ENCODE measurements around the gene DCST1.

DCST1 gene

GRCh38 chr1:155016231-155016831, 17.3 kb upstream of the DCST1 start:
- TF ChIP-seq, protein P1, sequence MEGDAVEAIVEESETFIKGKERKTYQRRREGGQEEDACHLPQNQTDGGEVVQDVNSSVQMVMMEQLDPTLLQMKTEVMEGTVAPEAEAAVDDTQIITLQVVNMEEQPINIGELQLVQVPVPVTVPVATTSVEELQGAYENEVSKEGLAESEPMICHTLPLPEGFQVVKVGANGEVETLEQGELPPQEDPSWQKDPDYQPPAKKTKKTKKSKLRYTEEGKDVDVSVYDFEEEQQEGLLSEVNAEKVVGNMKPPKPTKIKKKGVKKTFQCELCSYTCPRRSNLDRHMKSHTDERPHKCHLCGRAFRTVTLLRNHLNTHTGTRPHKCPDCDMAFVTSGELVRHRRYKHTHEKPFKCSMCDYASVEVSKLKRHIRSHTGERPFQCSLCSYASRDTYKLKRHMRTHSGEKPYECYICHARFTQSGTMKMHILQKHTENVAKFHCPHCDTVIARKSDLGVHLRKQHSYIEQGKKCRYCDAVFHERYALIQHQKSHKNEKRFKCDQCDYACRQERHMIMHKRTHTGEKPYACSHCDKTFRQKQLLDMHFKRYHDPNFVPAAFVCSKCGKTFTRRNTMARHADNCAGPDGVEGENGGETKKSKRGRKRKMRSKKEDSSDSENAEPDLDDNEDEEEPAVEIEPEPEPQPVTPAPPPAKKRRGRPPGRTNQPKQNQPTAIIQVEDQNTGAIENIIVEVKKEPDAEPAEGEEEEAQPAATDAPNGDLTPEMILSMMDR (conservative IDR thresholded peaks at IDR 0.05; ENCODE audit: low read length), result no peak
- no peak overlapping the region for H3K4me3 ChIP-seq (ENCODE audit: low read length)
- no peak for DNase-seq (ENCODE audit: low read depth)

GRCh38 chr1:155017041-155017945, 16.3 kb upstream of the DCST1 start:
- DNase-seq (ENCODE audit: low read depth), result peak; percentile 76
- TF ChIP-seq, protein P1 (conservative IDR thresholded peaks at IDR 0.05; ENCODE audit: low read length), result peak; percentile 95
- H3K4me3 ChIP-seq (ENCODE audit: low read length), result peak overlapping the region; percentile 33

- H3K4me3 ChIP-seq (ENCODE audit: low read length), result no peak overlapping the region
- no peak for DNase-seq (ENCODE audit: low read depth)
- TF ChIP-seq, protein P1 (conservative IDR thresholded peaks at IDR 0.05; ENCODE audit: low read length), result no peak
These were observed 15.7 kb upstream of the DCST1 start for GRCh38 chr1:155017946-155018316.

DNA sequence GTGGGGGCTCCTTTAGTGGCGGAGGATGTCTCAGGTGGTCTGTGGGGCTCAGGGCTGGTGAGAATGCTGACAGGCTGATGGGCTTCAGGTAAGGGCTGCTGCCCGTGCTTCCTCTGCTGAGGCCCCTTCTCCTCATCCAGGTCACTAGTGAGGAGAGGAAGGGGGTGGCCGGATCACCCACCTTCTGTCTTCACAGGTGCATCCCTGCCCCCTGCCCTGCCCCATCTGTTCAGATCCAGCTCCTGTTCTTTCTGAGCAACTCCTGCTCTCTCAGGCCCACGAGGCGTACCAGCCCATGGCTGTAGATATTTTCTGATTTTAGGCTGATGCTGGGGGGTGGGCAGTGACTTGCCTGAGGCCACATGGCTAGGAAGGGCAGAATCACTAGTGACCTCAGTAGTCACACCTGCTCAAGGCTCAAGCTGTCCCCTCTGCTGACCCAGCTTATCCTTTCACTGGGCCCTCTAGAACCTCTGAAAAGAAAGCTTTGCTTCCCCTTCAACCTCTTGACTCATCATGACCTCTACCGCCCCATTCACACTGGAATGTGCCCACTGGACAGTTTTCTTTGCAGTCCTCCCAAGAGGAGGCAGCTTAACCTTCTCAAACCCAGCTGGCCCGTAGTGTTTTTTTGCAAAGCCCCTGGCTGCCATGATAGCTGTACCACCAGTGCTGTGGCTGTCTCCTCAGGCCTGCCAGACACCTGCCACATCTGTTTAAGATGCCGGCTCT, 14.8 kb upstream of the DCST1 start:
- DNase-seq (ENCODE audit: low read depth), result no peak
- H3K4me3 ChIP-seq (ENCODE audit: low read length), result no peak overlapping the region

GRCh38 chr1:155019377-155020245, 14.0 kb upstream of the DCST1 start:
- no peak for DNase-seq (ENCODE audit: low read depth)
- H3K4me3 ChIP-seq (ENCODE audit: low read length), result no peak overlapping the region
- TF ChIP-seq, protein P1 (conservative IDR thresholded peaks at IDR 0.05; ENCODE audit: low read length), result no peak

More for the DNA sequence above, 14.8 kb upstream of the DCST1 start:
- TF ChIP-seq, protein P1 (conservative IDR thresholded peaks at IDR 0.05; ENCODE audit: low read length), result no peak

DNA sequence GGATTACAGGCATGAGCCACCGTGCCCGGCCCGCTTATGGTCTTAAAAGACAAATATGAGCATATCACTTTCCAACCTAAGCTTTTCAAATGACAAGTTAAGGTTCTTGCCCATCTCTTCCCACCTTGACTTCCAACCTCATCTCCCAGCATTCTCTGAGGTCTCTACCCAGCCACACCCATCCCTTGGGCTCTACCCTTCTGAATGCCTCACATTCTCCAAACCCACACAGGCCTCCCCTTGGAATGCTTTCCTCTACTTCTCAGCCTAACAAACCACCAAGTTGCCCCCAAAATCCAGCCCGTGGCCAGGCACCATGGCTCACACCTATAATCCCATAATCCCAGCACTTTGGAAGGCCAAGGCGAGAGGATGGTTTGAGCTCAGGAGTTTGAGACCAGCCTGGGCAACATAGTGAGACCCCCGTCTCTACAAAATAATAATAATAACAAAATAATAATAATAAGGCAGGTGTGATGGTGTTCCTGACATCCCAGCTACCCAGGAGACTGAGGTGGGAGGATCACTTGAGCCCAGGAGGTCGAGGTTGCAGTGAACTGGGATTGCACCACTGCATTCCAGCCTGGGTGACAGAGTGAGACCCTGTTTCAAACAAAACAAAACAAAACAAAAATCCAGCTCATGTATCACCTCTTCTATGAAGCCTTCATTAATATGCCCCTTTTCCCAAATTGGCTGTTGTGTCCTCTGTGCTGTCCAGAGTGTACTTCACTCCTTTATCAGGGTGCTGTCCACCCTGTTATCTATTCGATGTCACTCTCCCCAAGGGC, 11.3 kb upstream of the DCST1 start:
- peak; percentile 11 for DNase-seq (ENCODE audit: low read depth)
- TF ChIP-seq, protein P1 (conservative IDR thresholded peaks at IDR 0.05; ENCODE audit: low read length), result no peak
- H3K4me3 ChIP-seq (ENCODE audit: low read length), result no peak overlapping the region

Data from AG10803 (cell line).